Pons (tissue), 1 donor: Measurements from ENCODE around the gene EXPH5.

ENCODE experiments used
- DNase-seq: peaks from one replicate; pipeline ENCODE4 v3.0.0-alpha.2; 2016; ENCODE audit warnings: low spot score

The EXPH5 gene

GRCh38 chr11:108468478-108468864, 125.1 kb downstream of the EXPH5 start:
- no peak for DNase-seq

DNA sequence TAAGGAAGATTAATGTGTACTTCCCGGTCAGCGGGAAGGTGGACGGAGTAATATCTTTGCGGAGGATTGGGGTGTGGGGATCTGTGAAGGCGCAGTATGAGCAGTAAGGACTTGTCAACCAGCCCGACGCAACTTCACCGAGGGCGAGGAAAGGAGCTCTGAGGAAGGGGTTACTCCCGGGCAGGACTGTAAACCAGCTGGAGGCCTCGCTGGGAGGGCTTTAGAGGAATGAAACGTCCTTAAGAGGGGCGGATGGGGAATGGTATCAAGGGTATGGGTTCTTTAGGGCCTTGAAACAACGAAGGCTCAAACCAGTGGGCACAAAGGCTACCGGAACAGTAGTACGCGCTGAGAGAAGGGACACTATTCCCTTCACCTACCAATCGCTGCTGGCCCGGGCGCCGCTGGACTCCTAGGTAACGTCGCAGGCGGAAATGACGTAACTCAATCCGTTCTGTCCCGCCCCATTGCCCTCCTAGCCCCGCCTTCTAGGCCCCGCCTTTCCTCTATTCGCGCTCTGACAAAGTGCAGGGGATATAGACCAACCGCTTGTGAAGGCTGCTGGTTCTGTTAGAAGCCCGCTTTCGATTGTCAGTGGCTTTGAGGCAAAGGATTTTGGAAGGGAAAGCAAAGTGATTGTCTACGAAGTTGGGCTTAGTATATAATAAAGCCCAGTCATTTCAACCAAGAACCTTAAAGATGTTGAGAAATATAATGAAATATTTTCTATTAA, 126.3 kb downstream of the EXPH5 start, which contains the start of gene C11orf65:
TSS of gene C11orf65 (minus strand) at position 439 of the 733 bp plus-strand sequence. CDS start 5,970 bp downstream, outside the sequence.
- peak; percentile 99 for DNase-seq

GRCh38 chr11:108466405-108466804, 127.2 kb downstream of the EXPH5 start:
- DNase-seq: no peak
